Lower lobe of right lung (tissue), 2 donors: Measurements from ENCODE around the gene RILPL1. TPM values are rescaled to one million over a fixed set of nuclear protein-coding genes. Genes with fewer than 3 reads are reported as not detected.

Experiments
- ATAC-seq, 2 donors: fragments of 200-7000 bp; cut with Tn5 transposase; one replicate each; pipeline ENCODE4 v1.9.1; 2020 to 2022; ENCODE audit warnings: mild to moderate bottlenecking in 2 of 2, moderate library complexity in 2 of 2
- DNase-seq: peaks from one replicate; pipeline ENCODE4 v3.0.0-alpha.2; 2020
- H3K27ac ChIP-seq: fragments of 200-600 bp; one replicate; pipeline ENCODE4 v1.8.0; 2022
- H3K27me3 ChIP-seq: fragments of 200-600 bp; one replicate; pipeline ENCODE4 v1.8.0; 2022; ENCODE audit warnings: low read depth
- H3K36me3 ChIP-seq: fragments of 200-600 bp; one replicate; pipeline ENCODE4 v1.8.0; 2022; ENCODE audit warnings: mild to moderate bottlenecking
- H3K4me1 ChIP-seq: fragments of 200-600 bp; one replicate; pipeline ENCODE4 v1.8.0; 2022
- H3K4me3 ChIP-seq: fragments of 200-600 bp; one replicate; pipeline ENCODE4 v1.8.0; 2022; ENCODE audit warnings: mild to moderate bottlenecking
- H3K9me3 ChIP-seq: fragments of 200-600 bp; one replicate; pipeline ENCODE4 v1.8.0; 2022
- CTCF ChIP-seq: fragments of 200-600 bp; IDR thresholded peaks from one replicate; pipeline ENCODE4 v1.8.0; 2022; ENCODE audit warnings: antibody characterized with exemption, mild to moderate bottlenecking
- intact Hi-C: fragments of 100-400 bp; cut with DNase I; formaldehyde crosslinking; loops from one replicate; pipeline ENCODE4 v1.11.0; 2022
- total RNA-seq: library from RNA; stranded (reverse); fragmentation: NEBNext Ultra II Directional; extraction: Animal tissue kit (Norgen Biotek cat#: 25700); gene quantifications from one replicate; pipeline ENCODE4 v1.2.1, GENCODE V29; 2021
- donor health status: DM: no; HTN: yes; CAD: no; lungs with severe emphysema.

The RILPL1 gene
- total RNA-seq, 1 donor from 2014 or later, result 14.4 TPM

DNA sequence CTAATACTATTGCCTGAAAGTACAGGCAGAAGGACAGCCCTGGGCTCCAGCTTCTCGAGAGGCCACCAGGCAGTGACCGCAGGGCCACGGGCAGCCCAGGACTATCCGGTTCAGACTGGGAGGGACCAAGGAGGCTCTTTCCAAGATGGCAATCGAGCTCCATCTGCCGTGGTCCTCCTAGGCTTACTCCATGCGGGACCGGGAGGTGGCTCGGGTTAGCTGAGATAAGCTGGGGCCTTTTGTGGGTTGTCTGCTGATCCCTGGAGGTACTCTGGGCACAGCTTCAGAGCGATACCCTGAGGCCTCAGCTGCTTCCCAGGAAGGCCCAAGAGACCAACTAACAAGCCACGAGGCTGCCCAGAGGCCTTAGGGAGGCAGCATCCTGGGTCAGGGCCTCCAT, 42.5 kb downstream of the RILPL1 start:
- intact Hi-C loops, result no loop called here
- Histone ChIP-seq H3K36me3 (peaks cover 3% of the 10 kb centered on the region), H3K9me3 (no peaks in the 10 kb centered on the region), H3K27me3 (no peaks in the 10 kb centered on the region), H3K4me3 (no peak overlapping the region), H3K27ac (no peak overlapping the region), H3K4me1 (no peaks in the 10 kb centered on the region)
- DNase-seq (no peak), ATAC-seq (no peak)
- no peak for TF ChIP-seq CTCF

GRCh38 chr12:123490089-123490488, 43.4 kb downstream of the RILPL1 start:
- no peak for TF ChIP-seq CTCF
- no peak overlapping the region for H3K27ac ChIP-seq
- no peak for DNase-seq
- intact Hi-C loops, result no loop called here
- no peaks in the 10 kb centered on the region for H3K4me1 ChIP-seq
- no peaks in the 10 kb centered on the region for H3K9me3 ChIP-seq
- H3K4me3 ChIP-seq, result no peak overlapping the region
- H3K36me3 ChIP-seq, result no peaks in the 10 kb centered on the region
- no peaks in the 10 kb centered on the region for H3K27me3 ChIP-seq
- ATAC-seq, result peak; percentile 77 to 81

DNA sequence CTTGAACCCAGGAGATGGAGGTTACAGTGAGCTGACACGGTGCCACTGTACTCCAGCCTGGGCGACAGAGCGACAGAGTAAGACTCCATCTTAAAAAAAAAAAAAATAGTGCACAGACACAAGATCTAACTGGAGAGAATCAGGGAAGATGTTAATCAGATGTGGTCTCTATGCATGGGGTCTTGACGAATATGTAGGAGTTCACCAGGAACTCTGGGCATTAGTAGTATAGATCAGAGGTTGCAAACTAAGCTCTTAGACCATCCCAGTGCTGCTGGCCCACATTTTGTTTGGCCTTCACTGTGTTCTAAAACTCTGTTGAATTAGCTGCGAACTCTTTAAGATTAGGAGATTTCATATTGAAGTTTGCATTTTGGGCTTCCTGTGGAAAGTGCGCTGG, 43.9 kb downstream of the RILPL1 start:
- Histone ChIP-seq H3K9me3 (no peaks in the 10 kb centered on the region), H3K27ac (no peak overlapping the region), H3K36me3 (peaks cover 3% of the 10 kb centered on the region), H3K4me3 (no peak overlapping the region), H3K27me3 (no peaks in the 10 kb centered on the region), H3K4me1 (no peaks in the 10 kb centered on the region)
- ATAC-seq, result no peak
- TF ChIP-seq CTCF, result no peak
- no peak for DNase-seq
- intact Hi-C loops, result no loop called here

GRCh38 chr12:123488539-123489230, 44.8 kb downstream of the RILPL1 start:
- no peak for DNase-seq

GRCh38 chr12:123487428-123487827, 46.1 kb downstream of the RILPL1 start:
- DNase-seq, result no peak
- Histone ChIP-seq H3K36me3 (peaks cover 10% of the 10 kb centered on the region), H3K4me3 (no peak overlapping the region), H3K4me1 (no peaks in the 10 kb centered on the region), H3K9me3 (no peaks in the 10 kb centered on the region), H3K27ac (no peak overlapping the region), H3K27me3 (no peaks in the 10 kb centered on the region)
- ATAC-seq, result no peak
- no peak for TF ChIP-seq CTCF
- intact Hi-C loops, result no loop called here

More at GRCh38 chr12:123488539-123489230, 44.8 kb downstream of the RILPL1 start:
- no peak for TF ChIP-seq CTCF
- Histone ChIP-seq H3K9me3 (no peaks in the 10 kb centered on the region), H3K27ac (no peak overlapping the region), H3K4me1 (no peaks in the 10 kb centered on the region), H3K27me3 (no peaks in the 10 kb centered on the region), H3K36me3 (peaks cover 9% of the 10 kb centered on the region), H3K4me3 (no peak overlapping the region)
- ATAC-seq, result no peak
- intact Hi-C loops, result no loop called here
